ENCODE data around the gene EMID1.

The EMID1 gene

DNA sequence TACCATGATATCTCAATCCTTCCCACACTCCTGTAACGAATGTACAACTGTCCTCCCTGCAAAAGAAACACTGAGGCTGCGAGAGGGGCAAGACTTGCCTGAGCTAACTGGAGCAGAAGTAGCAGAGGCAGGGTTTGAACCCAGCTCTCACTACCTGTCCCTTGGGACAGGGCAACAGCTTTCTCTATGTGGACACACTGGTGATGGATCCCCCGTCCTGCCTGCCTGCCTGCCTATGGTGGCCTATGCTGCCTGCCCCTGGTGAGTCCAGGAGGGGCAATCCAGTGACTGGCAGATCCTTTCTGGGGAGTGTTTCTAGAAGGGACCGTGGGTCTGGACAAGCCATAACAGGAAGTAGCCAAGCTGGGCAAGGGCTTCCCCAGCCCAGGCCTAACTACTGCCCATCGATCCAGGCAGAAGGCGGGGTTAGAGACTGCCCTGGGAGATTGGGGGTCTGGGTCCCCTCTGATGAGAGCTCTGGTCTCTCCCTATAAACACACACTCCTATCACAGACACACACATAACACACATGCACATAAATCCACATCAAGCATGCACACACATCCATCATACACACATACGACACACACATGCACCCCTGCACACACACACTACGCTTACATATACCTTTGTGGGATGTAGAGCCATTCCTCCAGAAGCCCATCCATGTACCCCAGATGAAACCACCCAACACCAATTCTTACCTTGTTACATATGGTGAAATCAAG, 1.1 kb upstream of the EMID1 start:
- DNase-seq (ENCODE audit: extremely low spot score): no peak
- ChIA-PET CTCF (interaction anchor here (1.0 to 1.2 kb wide), 2 partner anchors 9 to 11 kb away, joined by 3 to 5 read pairs; no protein-coding TSS in a partner anchor), POLR2A (interaction anchor here (2.5 kb wide), 1 partner anchor 16 kb away, joined by 7 read pairs; no protein-coding TSS in a partner anchor)
- no peak for TF ChIP-seq HDGF (IDR thresholded peaks at IDR 0.05; ENCODE audit: borderline replicate concordance)
- no peak for TF ChIP-seq SUZ12 (IDR thresholded peaks at IDR 0.05)
- no peak for TF ChIP-seq ARNT (IDR thresholded peaks at IDR 0.05)
- TF ChIP-seq CTBP1 (IDR thresholded peaks at IDR 0.05; ENCODE audit: borderline replicate concordance): no peak
- no peak for TF ChIP-seq FOXM1 (IDR thresholded peaks at IDR 0.05; ENCODE audit: borderline replicate concordance)
- TF ChIP-seq TARDBP (IDR thresholded peaks at IDR 0.05): no peak
- no peak for TF ChIP-seq SP1 (IDR thresholded peaks at IDR 0.05)
- TF ChIP-seq ZNF384 (IDR thresholded peaks at IDR 0.05): no peak
- no peak for TF ChIP-seq FOXA1 (IDR thresholded peaks at IDR 0.05)
- TF ChIP-seq LEF1 (IDR thresholded peaks at IDR 0.05; ENCODE audit: borderline replicate concordance): no peak
- no peak for TF ChIP-seq NFRKB (IDR thresholded peaks at IDR 0.05)
- TF ChIP-seq L3MBTL2 (conservative IDR thresholded peaks at IDR 0.05): no peak
- TF ChIP-seq FOXK2 (IDR thresholded peaks at IDR 0.05): no peak
- TF ChIP-seq, protein P1, sequence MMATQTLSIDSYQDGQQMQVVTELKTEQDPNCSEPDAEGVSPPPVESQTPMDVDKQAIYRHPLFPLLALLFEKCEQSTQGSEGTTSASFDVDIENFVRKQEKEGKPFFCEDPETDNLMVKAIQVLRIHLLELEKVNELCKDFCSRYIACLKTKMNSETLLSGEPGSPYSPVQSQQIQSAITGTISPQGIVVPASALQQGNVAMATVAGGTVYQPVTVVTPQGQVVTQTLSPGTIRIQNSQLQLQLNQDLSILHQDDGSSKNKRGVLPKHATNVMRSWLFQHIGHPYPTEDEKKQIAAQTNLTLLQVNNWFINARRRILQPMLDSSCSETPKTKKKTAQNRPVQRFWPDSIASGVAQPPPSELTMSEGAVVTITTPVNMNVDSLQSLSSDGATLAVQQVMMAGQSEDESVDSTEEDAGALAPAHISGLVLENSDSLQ (IDR thresholded peaks at IDR 0.05): no peak
- no peak for TF ChIP-seq BHLHE40 (IDR thresholded peaks at IDR 0.05; ENCODE audit: borderline replicate concordance)
- no peak for TF ChIP-seq ELF4 (IDR thresholded peaks at IDR 0.05)

DNA sequence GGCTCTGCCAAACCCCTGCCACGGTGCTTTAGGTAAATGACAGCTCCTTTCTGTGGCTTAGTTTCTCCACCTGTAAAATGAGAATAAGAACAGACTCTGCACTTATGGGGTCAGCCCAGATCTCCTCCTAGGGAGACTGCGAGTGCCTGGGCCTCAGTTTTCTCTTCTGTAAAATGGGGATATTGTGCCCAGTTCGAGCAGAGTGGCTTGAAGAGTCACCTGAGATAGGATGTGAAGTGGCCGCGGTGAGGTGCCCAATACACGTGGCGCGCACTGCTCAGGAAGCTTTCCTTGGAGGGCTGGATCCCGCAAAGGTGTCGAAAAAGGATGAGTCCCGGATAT, 473 bp upstream of the EMID1 start:
- POLR2A ChIA-PET: interaction anchor here (1.0 to 2.5 kb wide), 2 partner anchors 8 to 15 kb away, joined by 3 to 7 read pairs; no protein-coding TSS in a partner anchor
- DNase-seq (ENCODE audit: extremely low spot score): no peak
- CTCF ChIA-PET: interaction anchor here (1.2 kb wide), 1 partner anchor 10 kb away, joined by 3 read pairs; no protein-coding TSS in a partner anchor
- TF ChIP-seq SUZ12 (IDR thresholded peaks at IDR 0.05): no peak
- TF ChIP-seq ARNT (IDR thresholded peaks at IDR 0.05): no peak
- no peak for TF ChIP-seq BHLHE40 (IDR thresholded peaks at IDR 0.05; ENCODE audit: borderline replicate concordance)
- no peak for TF ChIP-seq FOXK2 (IDR thresholded peaks at IDR 0.05)
- TF ChIP-seq, protein P1 (IDR thresholded peaks at IDR 0.05): no peak
- TF ChIP-seq LEF1 (IDR thresholded peaks at IDR 0.05; ENCODE audit: borderline replicate concordance): no peak
- TF ChIP-seq L3MBTL2 (conservative IDR thresholded peaks at IDR 0.05): no peak
- TF ChIP-seq HDGF (IDR thresholded peaks at IDR 0.05; ENCODE audit: borderline replicate concordance): no peak
- TF ChIP-seq FOXM1 (IDR thresholded peaks at IDR 0.05; ENCODE audit: borderline replicate concordance): no peak
- no peak for TF ChIP-seq TARDBP (IDR thresholded peaks at IDR 0.05)
- no peak for TF ChIP-seq FOXA1 (IDR thresholded peaks at IDR 0.05)
- no peak for TF ChIP-seq ZNF384 (IDR thresholded peaks at IDR 0.05)
- TF ChIP-seq SP1 (IDR thresholded peaks at IDR 0.05): no peak
- TF ChIP-seq NFRKB (IDR thresholded peaks at IDR 0.05): no peak
- TF ChIP-seq CTBP1 (IDR thresholded peaks at IDR 0.05; ENCODE audit: borderline replicate concordance): no peak
- TF ChIP-seq ELF4 (IDR thresholded peaks at IDR 0.05): no peak

DNA sequence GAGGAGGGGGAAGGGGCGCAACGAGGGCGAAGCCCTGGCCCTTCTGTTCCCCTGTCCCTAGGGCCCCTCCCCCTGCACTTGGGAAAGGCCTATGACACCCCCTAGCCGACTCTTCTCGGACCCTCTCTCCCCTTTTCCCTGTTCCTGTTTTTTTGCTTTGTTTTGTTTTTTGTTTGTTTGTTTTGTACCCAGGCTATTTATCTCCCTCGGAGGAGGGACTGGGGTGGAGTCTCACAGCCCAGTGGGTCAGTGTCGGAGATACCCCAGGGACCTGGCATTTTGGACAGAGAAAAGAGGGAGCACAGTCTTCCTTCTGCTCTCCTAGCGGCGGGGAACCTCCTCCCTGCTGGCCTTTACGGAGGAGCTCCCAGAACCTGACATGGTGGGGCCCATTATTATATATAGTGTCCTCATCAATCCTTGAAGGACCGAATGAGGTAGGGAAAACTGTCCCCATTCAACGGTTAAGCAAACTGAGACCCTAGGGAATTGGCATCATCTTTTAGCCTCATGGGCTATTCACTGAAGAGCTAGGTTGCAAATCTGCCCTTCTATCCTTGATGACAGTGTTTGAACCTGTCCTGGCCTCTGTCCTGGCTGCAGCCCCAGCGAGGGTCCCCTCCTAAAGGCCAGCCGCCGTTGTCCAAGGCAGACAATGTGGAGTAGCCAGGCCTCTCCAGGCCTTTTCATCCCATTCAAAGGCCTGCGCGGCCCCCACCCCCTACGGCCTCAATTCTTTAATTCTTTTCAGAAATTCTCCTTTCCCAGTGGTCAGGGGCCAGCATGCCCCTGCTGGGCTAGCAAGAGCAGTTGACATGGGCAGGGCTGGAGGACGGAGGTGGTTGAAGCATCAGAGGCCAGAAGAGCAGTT, 911 bp downstream of the EMID1 start:
- no peak for DNase-seq (ENCODE audit: extremely low spot score)
- ChIA-PET CTCF (interaction anchor here (0.5 to 1.2 kb wide), 2 partner anchors 39 to 42 kb away, joined by 3 to 5 read pairs; no protein-coding TSS in a partner anchor), POLR2A (interaction anchor here (0.8 to 2.5 kb wide), 5 partner anchors 8 to 61 kb away, joined by 3 to 7 read pairs (median 3); no protein-coding TSS in a partner anchor)
- TF ChIP-seq L3MBTL2 (conservative IDR thresholded peaks at IDR 0.05) (no peak), HDGF (IDR thresholded peaks at IDR 0.05; ENCODE audit: borderline replicate concordance) (no peak), FOXM1 (IDR thresholded peaks at IDR 0.05; ENCODE audit: borderline replicate concordance) (no peak), NFRKB (IDR thresholded peaks at IDR 0.05) (no peak), SUZ12 (IDR thresholded peaks at IDR 0.05) (no peak), LEF1 (IDR thresholded peaks at IDR 0.05; ENCODE audit: borderline replicate concordance) (no peak), BHLHE40 (IDR thresholded peaks at IDR 0.05; ENCODE audit: borderline replicate concordance) (no peak), ARNT (IDR thresholded peaks at IDR 0.05) (no peak), CTBP1 (IDR thresholded peaks at IDR 0.05; ENCODE audit: borderline replicate concordance) (no peak), ELF4 (IDR thresholded peaks at IDR 0.05) (no peak), FOXK2 (IDR thresholded peaks at IDR 0.05) (no peak), FOXA1 (IDR thresholded peaks at IDR 0.05) (no peak), ZNF384 (IDR thresholded peaks at IDR 0.05) (no peak), SP1 (IDR thresholded peaks at IDR 0.05) (no peak), TARDBP (IDR thresholded peaks at IDR 0.05) (no peak)
- TF ChIP-seq, protein P1 (IDR thresholded peaks at IDR 0.05): no peak

DNA sequence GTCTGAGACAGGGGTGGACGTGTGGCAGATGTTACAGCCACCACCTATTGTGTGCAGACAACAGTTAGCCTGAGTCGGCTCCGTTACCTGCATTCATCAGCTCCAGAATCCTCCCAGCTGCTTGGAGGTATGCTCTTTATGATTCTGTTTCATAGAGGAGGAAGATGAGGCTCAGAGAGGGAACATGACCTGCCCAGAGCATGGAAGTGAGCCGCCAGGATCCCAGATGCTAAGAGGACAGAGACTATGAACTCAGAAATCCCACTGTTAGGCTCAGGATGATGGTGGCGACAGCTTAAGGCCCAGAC, 1.5 kb downstream of the EMID1 start:
- ChIA-PET POLR2A (interaction anchor here (2.5 kb wide), 1 partner anchor 13 kb away, joined by 7 read pairs; no protein-coding TSS in a partner anchor), CTCF (no interaction called here)
- TF ChIP-seq LEF1 (IDR thresholded peaks at IDR 0.05; ENCODE audit: borderline replicate concordance) (no peak), HDGF (IDR thresholded peaks at IDR 0.05; ENCODE audit: borderline replicate concordance) (no peak), CTBP1 (IDR thresholded peaks at IDR 0.05; ENCODE audit: borderline replicate concordance) (no peak), NFRKB (IDR thresholded peaks at IDR 0.05) (no peak), ARNT (IDR thresholded peaks at IDR 0.05) (no peak), ZNF384 (IDR thresholded peaks at IDR 0.05) (no peak), TARDBP (IDR thresholded peaks at IDR 0.05) (no peak), FOXM1 (IDR thresholded peaks at IDR 0.05; ENCODE audit: borderline replicate concordance) (no peak), ELF4 (IDR thresholded peaks at IDR 0.05) (no peak), FOXA1 (IDR thresholded peaks at IDR 0.05) (no peak), BHLHE40 (IDR thresholded peaks at IDR 0.05; ENCODE audit: borderline replicate concordance) (no peak), SUZ12 (IDR thresholded peaks at IDR 0.05) (no peak), SP1 (IDR thresholded peaks at IDR 0.05) (no peak), FOXK2 (IDR thresholded peaks at IDR 0.05) (no peak), L3MBTL2 (conservative IDR thresholded peaks at IDR 0.05) (no peak)
- TF ChIP-seq, protein P1 (IDR thresholded peaks at IDR 0.05): no peak
- no peak for DNase-seq (ENCODE audit: extremely low spot score)

Data from HEK293T (cell line).